Neuronal stem cell (in vitro differentiated cells): Measurements from ENCODE around the gene AQP2.
A peak's percentile ranks its signal among the peaks of the same experiment; 100 is the strongest.

ENCODE experiments used
- DNase-seq: peaks from one replicate; pipeline ENCODE4 v3.0.0-alpha.2; 2013; ENCODE audit warnings: low spot score
- H2AFZ ChIP-seq: one replicate; pipeline ENCODE4 v1.6.1; 2013; ENCODE audit warnings: mild to moderate bottlenecking, low read length, inconsistent platforms
- H2AK5ac ChIP-seq: 2 replicates; pipeline ENCODE4 v1.6.1; 2013; ENCODE audit warnings: low read depth, mild to moderate bottlenecking, inconsistent platforms, low read length, moderate library complexity, mixed read lengths
- H2BK120ac ChIP-seq: 2 replicates; pipeline ENCODE4 v1.6.1; 2013; ENCODE audit warnings: low read depth, mild to moderate bottlenecking, inconsistent platforms, low read length, moderate library complexity, mixed read lengths
- H2BK12ac ChIP-seq: one replicate; pipeline ENCODE4 v1.6.1; 2013; ENCODE audit warnings: low read length, inconsistent platforms
- H2BK15ac ChIP-seq: 2 replicates; pipeline ENCODE4 v1.6.1; 2013; ENCODE audit warnings: mild to moderate bottlenecking, low read length, inconsistent platforms, mixed read lengths
- H2BK5ac ChIP-seq: one replicate; pipeline ENCODE4 v1.6.1; 2013; ENCODE audit warnings: inconsistent platforms, mild to moderate bottlenecking, low read length, moderate library complexity
- H3K14ac ChIP-seq: one replicate; pipeline ENCODE4 v1.6.1; 2013; ENCODE audit warnings: low read length, inconsistent platforms
- H3K18ac ChIP-seq: 2 replicates; pipeline ENCODE4 v1.6.1; 2013; ENCODE audit warnings: low read length, inconsistent platforms
- H3K23ac ChIP-seq: 2 replicates; pipeline ENCODE4 v1.6.1; 2013; ENCODE audit warnings: low read depth, mild to moderate bottlenecking, mixed read lengths, low read length, inconsistent platforms; ENCODE audit not compliant: poor library complexity
- H3K27ac ChIP-seq: replicated peaks from 3 replicates; pipeline ENCODE4 v1.5.1; 2013; ENCODE audit warnings: low read length, inconsistent platforms
- H3K27me3 ChIP-seq, 3 experiments: 2 replicates each; pipeline ENCODE4 v1.6.1; 2013; ENCODE audit warnings: low read length in 3 of 3, mild to moderate bottlenecking in 2 of 3, inconsistent platforms in 1 of 3, low read depth in 1 of 3, mixed read lengths in 1 of 3, moderate library complexity in 1 of 3; ENCODE audit not compliant: control insufficient read depth in 3 of 3, insufficient read depth in 3 of 3
- H3K36me3 ChIP-seq, 2 donors: replicated peaks in 1 of 2; 2 replicates each; pipeline ENCODE4 v1.6.1; 2013; ENCODE audit warnings: low read length in 2 of 2; ENCODE audit not compliant: control insufficient read depth in 2 of 2, insufficient read depth in 2 of 2
- H3K4ac ChIP-seq: 2 replicates; pipeline ENCODE4 v1.6.1; 2013; ENCODE audit warnings: inconsistent platforms, mild to moderate bottlenecking, low read length, moderate library complexity
- H3K4me1 ChIP-seq, 2 donors: 1 replicate in 1 of 2; 2 replicates in 1 of 2; pipeline ENCODE4 v1.6.1; 2013; ENCODE audit warnings: low read length in 2 of 2, low read depth in 1 of 2; ENCODE audit not compliant: control insufficient read depth in 2 of 2, insufficient read depth in 1 of 2
- H3K4me2 ChIP-seq: one replicate; pipeline ENCODE4 v1.6.1; 2013; ENCODE audit warnings: mild to moderate bottlenecking, low read length, inconsistent platforms; ENCODE audit not compliant: insufficient read depth, poor library complexity, severe bottlenecking
- H3K4me3 ChIP-seq, 2 donors: 2 replicates each; pipeline ENCODE4 v1.5.1; 2013; ENCODE audit warnings: low read length in 2 of 2, mild to moderate bottlenecking in 2 of 2, inconsistent platforms in 1 of 2, moderate library complexity in 1 of 2
- H3K79me1 ChIP-seq: one replicate; pipeline ENCODE4 v1.6.1; 2013; ENCODE audit warnings: low read depth, mild to moderate bottlenecking, inconsistent platforms, low read length, moderate library complexity
- H3K9ac ChIP-seq: one replicate; pipeline ENCODE4 v1.6.1; 2013; ENCODE audit warnings: mild to moderate bottlenecking, low read depth, low read length, inconsistent platforms; ENCODE audit not compliant: poor library complexity
- H3K9me3 ChIP-seq, 2 donors: replicated peaks in 1 of 2; 2 replicates each; pipeline versions ENCODE3 to v1.6.1; 2013; ENCODE audit warnings: low read length in 2 of 2, mild to moderate bottlenecking in 2 of 2, inconsistent platforms in 1 of 2, low read depth in 1 of 2, mixed read lengths in 1 of 2, moderate library complexity in 1 of 2; ENCODE audit not compliant: control insufficient read depth in 2 of 2, insufficient read depth in 1 of 2
- H4K8ac ChIP-seq: one replicate; pipeline ENCODE4 v1.6.1; 2013; ENCODE audit warnings: low read depth, mild to moderate bottlenecking, inconsistent platforms, low read length, moderate library complexity
- H4K91ac ChIP-seq: one replicate; pipeline ENCODE4 v1.6.1; 2013; ENCODE audit warnings: low read length, low read depth, mild to moderate bottlenecking, inconsistent platforms; ENCODE audit not compliant: poor library complexity
- WGBS, 2 donors: extraction: QIAGEN DNeasy Blood & Tissue Kit; methylation state at CpG; one replicate each; pipeline ENCODE4 v1.1.7; 2013; ENCODE audit warnings: missing lambda C conversion rate in 2 of 2, mixed read lengths in 1 of 2; ENCODE audit not compliant: insufficient read length in 2 of 2, insufficient replicate concordance in 1 of 2; ENCODE audit errors: extremely low coverage in 2 of 2; 5-methylcytosine and 5-hydroxymethylcytosine counted together

AQP2 gene

GRCh38 chr12:49956663-49957569 is 6.4 kb downstream of the AQP2 start:
- Histone ChIP-seq H3K27me3 (peaks cover 8 to 47% (median 12%) of the 10 kb centered on the region in 3 experiments), H2BK120ac (no peak overlapping the region), H3K27ac (no peak overlapping the region), H3K18ac (no peak overlapping the region), H3K9ac (no peak overlapping the region), H4K8ac (no peak overlapping the region), H3K4me3 (no peak overlapping the region), H3K9me3 (no peaks in the 10 kb centered on the region), H2BK5ac (no peak overlapping the region), H2AFZ (no peak overlapping the region), H3K23ac (no peak overlapping the region), H3K36me3 (no peaks in the 10 kb centered on the region), H3K4me2 (no peak overlapping the region), H3K4ac (no peak overlapping the region), H2AK5ac (peak overlapping the region; percentile 7), H3K79me1 (no peaks in the 10 kb centered on the region), H3K14ac (no peak overlapping the region), H3K4me1 (peaks cover 16 to 19% of the 10 kb centered on the region in 2 donors), H4K91ac (no peak overlapping the region), H2BK15ac (no peak overlapping the region), H2BK12ac (no peak overlapping the region)
- no CpG with 5 or more reads among the region's 6 CpGs for WGBS, 2 donors
- DNase-seq = no peak

DNA sequence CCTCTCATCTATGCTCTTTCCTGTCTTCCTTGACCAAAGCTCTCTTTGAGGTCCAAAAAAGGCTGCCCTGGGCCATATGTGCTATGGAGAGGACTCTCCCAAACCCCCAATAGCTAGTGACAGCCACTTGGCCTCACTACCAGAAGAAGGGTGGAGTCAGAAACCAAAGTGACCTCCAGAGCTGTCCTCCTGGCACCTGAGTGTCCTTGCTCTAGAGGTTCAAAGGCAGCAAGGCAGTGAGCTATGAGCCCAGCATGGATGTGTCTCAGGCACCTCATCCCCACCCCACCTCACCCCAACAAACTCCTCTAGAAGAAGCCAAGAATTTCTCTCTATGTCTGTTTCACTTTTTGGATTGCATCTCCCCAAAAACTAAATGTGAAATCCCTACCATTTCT is 7.0 kb downstream of the AQP2 start:
- Histone ChIP-seq H2BK120ac (no peak overlapping the region), H3K4me1 (peaks cover 16 to 20% of the 10 kb centered on the region in 2 donors), H3K23ac (no peak overlapping the region), H4K91ac (no peak overlapping the region), H3K9me3 (no peaks in the 10 kb centered on the region), H3K9ac (no peak overlapping the region), H4K8ac (no peak overlapping the region), H2AFZ (no peak overlapping the region), H3K4me3 (no peak overlapping the region), H3K27me3 (peaks cover 8 to 50% (median 10%) of the 10 kb centered on the region in 3 experiments), H2BK12ac (no peak overlapping the region), H3K18ac (no peak overlapping the region), H3K36me3 (no peaks in the 10 kb centered on the region), H3K14ac (no peak overlapping the region), H2AK5ac (no peak overlapping the region), H2BK15ac (no peak overlapping the region), H3K79me1 (no peaks in the 10 kb centered on the region), H2BK5ac (no peak overlapping the region), H3K4me2 (no peak overlapping the region), H3K4ac (no peak overlapping the region), H3K27ac (no peak overlapping the region)
- no peak for DNase-seq

DNA sequence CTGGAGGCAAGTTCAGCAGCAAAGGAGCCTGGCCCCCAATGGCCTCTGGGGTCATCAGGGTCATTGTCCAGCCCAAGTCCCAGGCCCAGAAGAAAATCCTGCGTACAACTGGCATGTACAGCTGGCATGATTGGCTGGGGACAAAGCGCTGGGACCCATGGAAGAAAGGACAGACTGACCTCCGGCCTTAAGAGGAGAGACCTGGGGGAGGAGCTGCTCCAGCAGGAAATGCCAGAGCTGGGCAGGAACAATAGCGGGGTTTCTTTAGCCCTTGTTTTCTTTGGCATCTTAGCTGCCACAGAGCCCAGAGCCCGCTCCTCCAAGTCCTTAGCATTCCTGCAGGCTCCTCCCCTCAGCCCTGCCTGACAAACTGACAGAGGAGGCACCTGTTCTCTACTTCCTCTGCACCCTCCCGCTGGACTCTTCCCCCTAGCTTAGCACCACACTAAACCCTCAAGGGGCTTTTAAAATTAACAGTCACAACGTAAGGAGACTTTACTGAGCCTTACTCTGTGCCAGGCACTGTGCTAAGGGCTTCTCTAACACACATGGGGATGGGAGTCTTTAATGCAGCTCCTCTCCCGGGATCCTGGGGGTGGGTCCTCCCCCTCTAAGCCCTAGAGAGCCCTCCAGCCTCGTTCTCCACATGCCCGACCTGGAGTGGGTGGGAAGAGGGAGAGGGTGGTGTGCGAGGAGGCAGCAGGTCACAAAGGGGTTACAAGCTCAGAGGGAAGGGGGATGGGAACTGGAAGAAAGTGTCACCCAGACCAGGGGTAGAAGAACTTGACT is 9.3 kb downstream of the AQP2 start:
- no peak overlapping the region for H4K91ac ChIP-seq
- H3K18ac ChIP-seq = peak overlapping the region; percentile 72
- DNase-seq = peak; percentile 60
- no peak overlapping the region for H3K4ac ChIP-seq
- no CpG with 5 or more reads among the region's 11 CpGs for WGBS, 2 donors
- no peaks in the 10 kb centered on the region for H3K36me3 ChIP-seq
- peak overlapping the region; percentile 10 for H3K14ac ChIP-seq
- no peak overlapping the region for H2BK12ac ChIP-seq
- H3K9me3 ChIP-seq = no peaks in the 10 kb centered on the region
- H3K9ac ChIP-seq = peak overlapping the region; percentile 74
- H3K4me3 ChIP-seq = no peak overlapping the region
- no peak overlapping the region for H3K23ac ChIP-seq
- H3K27ac ChIP-seq = no peak overlapping the region
- H2BK5ac ChIP-seq = no peak overlapping the region
- no peak overlapping the region for H4K8ac ChIP-seq
- H2AFZ ChIP-seq = peak overlapping the region; percentile 63
- no peak overlapping the region for H2AK5ac ChIP-seq
- peaks cover 19 to 24% of the 10 kb centered on the region in 2 donors for H3K4me1 ChIP-seq
- no peak overlapping the region for H2BK15ac ChIP-seq
- peak overlapping the region; percentile 14 for H3K4me2 ChIP-seq
- H3K79me1 ChIP-seq = no peaks in the 10 kb centered on the region
- H2BK120ac ChIP-seq = no peak overlapping the region
- peaks cover 8 to 52% (median 14%) of the 10 kb centered on the region in 3 experiments for H3K27me3 ChIP-seq
